Right hindlimb (tissue), 1 donor: ENCODE data around the gene BDNF.
"Not testable (repeated sequence)": the region's sequence is repeated elsewhere in the genome, so short reads cannot be mapped to it uniquely, and the experiment has no call there.

Source experiments
- DNase-seq: peaks from one replicate; pipeline ENCODE4 v3.0.0-alpha.2; 2018

The BDNF gene

GRCh38 chr11:27700351-27701301, at the start of gene BDNF:
Gene BDNF, minus strand, starts transcription at chr11:27700455. Its CDS starts 41,891 bp downstream, at chr11:27658564.
- peak; percentile 66 for DNase-seq

GRCh38 chr11:27740362-27741013, 40.2 kb upstream of the BDNF start:
- no peak for DNase-seq

GRCh38 chr11:27735281-27735680, 35.0 kb upstream of the BDNF start:
- DNase-seq, result no peak

GRCh38 chr11:27731803-27732202, 31.5 kb upstream of the BDNF start:
- DNase-seq, result not testable (repeated sequence)

DNA sequence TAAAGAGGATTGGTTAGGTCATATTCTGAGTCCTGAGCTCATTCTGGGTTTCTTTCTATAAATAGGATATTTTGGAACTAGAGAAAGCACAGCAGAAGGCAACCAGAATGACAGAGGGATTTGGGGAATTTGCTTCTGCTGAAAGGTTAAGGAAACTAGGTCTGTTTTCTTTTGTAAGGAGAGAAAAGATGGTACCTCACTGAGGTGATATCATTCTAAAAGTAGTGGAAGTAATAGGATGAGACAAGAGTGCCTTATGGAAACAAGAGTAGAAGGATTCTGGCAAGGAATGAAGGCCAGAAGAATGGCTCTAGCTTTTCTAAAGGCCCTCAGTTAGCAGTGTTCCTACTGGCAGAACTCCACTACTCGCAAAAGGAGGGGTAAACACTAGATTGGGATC, 26.7 kb upstream of the BDNF start:
- no peak for DNase-seq

DNA sequence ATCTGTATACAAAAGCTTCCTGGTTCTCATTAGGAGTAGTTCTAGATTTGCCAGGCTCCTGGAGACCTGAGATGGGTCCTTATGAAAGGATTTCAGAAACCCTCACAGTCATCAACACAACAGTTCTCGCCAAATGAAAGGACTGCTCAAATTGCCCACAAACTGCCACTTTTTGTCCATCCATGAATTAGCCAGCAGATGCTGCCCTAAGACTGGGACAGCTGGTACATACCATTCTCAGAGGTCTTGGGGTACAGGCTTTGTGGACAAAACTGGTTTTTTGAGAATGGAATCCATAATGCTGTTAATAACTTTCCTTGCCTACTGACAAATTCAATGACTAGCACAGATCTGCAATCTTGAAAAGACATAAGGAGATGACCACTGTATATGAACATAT, 23.4 kb upstream of the BDNF start:
- DNase-seq, result no peak

DNA sequence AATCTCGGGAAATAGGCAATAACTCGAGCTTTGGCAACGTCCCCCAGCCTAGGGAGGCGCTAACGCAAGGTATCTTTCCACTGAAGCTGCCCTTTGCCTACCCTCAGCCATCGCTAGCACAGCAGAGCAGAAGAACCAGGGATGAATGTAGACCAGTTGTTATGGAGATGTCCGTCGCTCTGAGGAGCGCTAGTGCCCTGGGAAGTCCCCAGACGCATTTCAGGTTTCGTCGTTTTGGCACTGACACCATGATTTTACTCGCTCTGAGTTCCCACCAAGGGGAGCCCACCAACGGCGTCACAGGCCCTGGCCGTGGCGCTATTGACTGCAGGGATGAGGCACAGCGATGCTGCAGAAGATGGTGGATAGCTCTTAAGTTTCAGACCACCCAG, 22.7 kb upstream of the BDNF start:
- no peak for DNase-seq

DNA sequence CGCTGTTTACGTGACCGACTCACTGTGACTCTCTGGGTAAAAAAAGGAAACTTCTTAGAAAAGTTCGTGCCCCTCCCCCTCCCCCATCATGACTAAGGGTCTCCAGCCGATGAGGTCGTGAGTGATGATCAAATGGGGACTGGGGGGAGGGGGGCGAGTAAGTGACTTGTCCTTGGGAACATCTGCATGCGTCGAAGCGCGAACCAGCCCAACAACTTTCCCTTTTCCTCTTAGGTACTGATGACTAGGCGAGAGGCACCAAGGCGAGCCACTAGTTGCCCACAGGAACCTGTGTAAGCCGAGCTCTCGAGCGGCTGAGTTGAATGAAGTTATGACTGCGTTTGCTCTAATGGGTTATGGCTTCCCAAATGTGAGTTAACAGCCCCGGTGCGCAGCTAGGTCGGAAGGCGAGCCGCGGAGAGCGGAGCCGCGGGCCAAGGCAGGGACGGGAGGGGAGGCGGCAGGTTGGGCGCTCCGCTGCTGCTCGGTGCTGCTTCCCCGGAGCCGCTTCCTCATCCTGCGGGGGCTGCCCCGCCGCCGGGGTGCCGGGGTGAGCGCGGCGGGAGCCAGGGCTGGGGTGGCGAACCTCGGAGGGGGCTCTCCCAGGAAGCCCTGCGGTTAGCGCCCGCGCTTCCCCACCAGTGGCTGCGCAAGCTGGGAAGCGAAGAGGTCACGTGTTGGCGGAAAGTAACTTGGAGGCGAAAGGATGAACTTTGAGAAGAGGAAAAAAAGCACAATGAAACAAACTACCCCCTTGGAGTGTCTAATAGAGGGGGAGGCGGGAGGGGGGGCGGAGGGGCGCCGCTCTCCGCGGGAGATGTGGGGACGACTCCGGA, 22.1 kb upstream of the BDNF start:
- no peak for DNase-seq

- no peak for DNase-seq
Measured at GRCh38 chr11:27721264-27722116, 21.2 kb upstream of the BDNF start.

- peak; percentile 58 for DNase-seq
Measured at GRCh38 chr11:27720277-27720830, 20.1 kb upstream of the BDNF start.

- no peak for DNase-seq
Measured at GRCh38 chr11:27719546-27719925, 19.3 kb upstream of the BDNF start.

DNA sequence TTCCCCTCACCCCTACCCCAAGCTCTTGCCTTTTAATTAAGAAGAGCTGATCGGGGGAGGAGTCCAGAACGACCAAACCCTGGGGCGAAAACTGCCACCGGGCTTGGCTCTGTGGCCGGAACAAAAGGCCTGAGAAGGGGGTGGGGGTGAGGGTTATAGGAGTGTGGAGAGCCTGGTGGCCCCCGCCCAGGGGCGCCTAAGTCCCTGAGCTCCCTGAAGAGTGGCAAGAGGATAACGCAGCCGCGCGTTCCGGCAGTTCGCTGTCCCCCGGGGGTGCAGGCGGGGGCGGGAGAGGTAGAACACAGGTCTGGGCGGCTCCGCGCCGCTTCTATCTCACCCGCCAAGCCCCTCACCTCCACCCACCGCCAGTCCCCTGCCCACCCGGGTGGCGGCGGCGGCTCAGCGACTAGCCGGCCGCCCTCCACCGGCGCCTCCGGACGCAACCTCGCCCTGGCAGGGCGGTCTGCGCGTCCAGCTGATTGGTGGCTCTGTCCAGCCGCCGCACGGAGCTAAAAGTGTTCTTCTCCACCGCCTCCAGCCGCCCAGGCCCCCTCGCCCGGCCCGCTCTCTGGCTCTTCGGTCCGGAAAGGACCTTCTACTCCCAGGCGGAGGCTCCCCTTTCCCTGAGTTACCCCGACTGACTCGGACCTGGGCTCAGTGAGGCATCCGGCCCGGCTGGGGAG, 18.7 kb upstream of the BDNF start:
- DNase-seq, result no peak

- DNase-seq, result no peak
Measured at GRCh38 chr11:27718346-27718862, 18.1 kb upstream of the BDNF start.

DNA sequence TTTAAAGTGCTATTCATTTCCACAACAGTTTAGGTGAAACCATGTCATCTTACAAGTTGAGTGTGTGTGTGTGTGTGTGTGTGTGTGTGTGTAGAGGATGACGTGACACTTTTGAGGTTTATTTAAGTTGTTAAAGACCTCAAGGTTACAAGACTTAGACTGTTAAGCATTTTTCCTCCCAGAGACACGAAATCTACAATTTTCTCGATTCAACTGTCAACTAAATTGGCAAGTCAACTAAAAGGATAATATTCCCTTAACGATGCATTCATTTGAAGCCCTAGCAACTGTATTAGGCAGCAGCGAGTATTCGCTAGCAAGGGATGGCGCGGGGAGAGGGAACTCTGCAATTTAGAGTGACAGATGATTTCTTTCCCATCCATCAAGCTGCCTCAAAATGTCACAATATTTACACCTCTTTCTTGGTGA, 17.6 kb upstream of the BDNF start:
- no peak for DNase-seq

- no peak for DNase-seq
Measured at GRCh38 chr11:27717377-27717776, 17.1 kb upstream of the BDNF start.

DNA sequence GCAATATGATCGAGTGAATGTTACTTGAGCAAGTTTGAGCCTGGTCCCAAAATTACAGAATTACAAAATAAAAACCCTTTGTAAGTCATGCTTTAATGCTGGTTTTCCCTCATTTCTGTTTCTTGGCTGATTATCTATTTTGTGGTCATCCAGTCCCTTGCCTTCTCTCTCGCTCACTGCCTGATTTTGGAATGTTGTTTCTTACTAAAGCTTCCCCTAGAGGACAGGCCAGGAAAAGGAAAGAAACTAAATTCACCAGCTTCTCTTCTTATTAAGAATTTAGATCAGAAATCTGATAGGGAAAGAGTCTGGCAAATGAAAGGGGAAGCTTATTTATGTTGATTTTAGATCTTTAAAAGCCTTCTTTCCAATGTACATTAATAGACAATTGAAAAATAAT, 16.6 kb upstream of the BDNF start:
- DNase-seq, result no peak

GRCh38 chr11:27716216-27716615, 16.0 kb upstream of the BDNF start:
- no peak for DNase-seq

DNA sequence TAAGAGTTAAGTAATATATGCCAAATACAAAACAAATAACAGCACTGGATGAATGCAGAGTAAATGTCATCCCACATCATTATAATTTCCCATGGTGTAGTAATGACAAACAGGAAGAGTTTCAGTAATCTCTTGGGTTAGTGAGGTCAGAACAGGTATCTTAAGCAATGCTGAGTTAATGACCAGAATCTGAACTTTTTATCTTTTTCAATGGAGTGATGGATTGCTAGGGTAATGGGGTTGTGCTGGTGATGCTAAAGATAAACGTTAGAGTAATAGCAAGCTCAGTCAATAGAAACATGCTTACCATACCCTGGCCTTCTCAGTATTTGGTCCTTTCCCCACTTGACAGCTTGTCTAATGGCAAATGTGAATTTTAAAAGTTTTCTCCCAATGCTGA, 11.5 kb upstream of the BDNF start:
- no peak for DNase-seq

DNA sequence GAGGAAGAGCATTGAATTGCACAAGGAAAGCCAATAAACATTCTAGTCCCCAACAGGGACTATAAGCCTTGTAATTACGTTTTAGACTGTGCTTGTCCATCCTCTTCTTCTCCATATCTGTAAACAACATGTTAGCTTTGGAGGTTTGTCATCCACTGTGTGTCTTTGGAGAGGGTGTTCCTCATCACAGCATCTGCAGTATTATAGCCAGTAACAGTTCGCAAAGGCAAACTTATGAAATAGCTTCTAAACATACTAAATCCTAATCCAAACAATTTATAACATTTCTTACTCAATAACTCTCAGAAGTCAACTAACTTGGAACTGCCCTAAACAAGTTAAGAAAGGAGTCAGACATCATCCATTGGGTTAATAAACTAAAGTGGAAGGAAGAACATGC, 10.3 kb upstream of the BDNF start:
- no peak for DNase-seq

- DNase-seq, result no peak
Measured at GRCh38 chr11:27707676-27708075, 7.4 kb upstream of the BDNF start.
